DOHH2 (cell line): ENCODE measurements around the gene OR6B2.

Source experiments
- H3F3A ChIP-seq: fragments of 200-600 bp; sonication (generic), shearing (Covaris generic); 2 replicates; pipeline ENCODE4 v1.6.0; 2016; ENCODE audit warnings: antibody characterized with exemption, mild to moderate bottlenecking; ENCODE audit not compliant: control insufficient read depth, insufficient read depth
- H3K27ac ChIP-seq: fragments of 200-600 bp; sonication (generic); 2 replicates; pipeline ENCODE4 v1.5.1; 2014; ENCODE audit warnings: low read depth, mild to moderate bottlenecking, low read length, moderate library complexity
- H3K27me3 ChIP-seq: fragments of 200-600 bp; sonication (generic); 2 replicates; pipeline ENCODE4 v1.6.1; 2014; ENCODE audit warnings: mild to moderate bottlenecking, low read length, mixed read lengths; ENCODE audit not compliant: control insufficient read depth
- H3K36me3 ChIP-seq: fragments of 200-600 bp; sonication (generic); 2 replicates; pipeline ENCODE4 v1.6.1; 2014; ENCODE audit warnings: mild to moderate bottlenecking, low read length, moderate library complexity, mixed read lengths; ENCODE audit not compliant: control insufficient read depth
- H3K4me1 ChIP-seq: fragments of 200-600 bp; sonication (generic); 2 replicates; pipeline ENCODE4 v1.6.1; 2014; ENCODE audit warnings: mild to moderate bottlenecking, low read length, mixed read lengths; ENCODE audit not compliant: control insufficient read depth
- H3K4me2 ChIP-seq: fragments of 200-600 bp; sonication (generic); 2 replicates; pipeline ENCODE4 v1.6.0; 2014; ENCODE audit warnings: mild to moderate bottlenecking, low read length, moderate library complexity
- H3K4me3 ChIP-seq: fragments of 200-600 bp; sonication (generic); 2 replicates; pipeline ENCODE4 v1.5.1; 2014; ENCODE audit warnings: mild to moderate bottlenecking, low read length, mixed read lengths
- H3K79me2 ChIP-seq: fragments of 200-600 bp; sonication (generic); 2 replicates; pipeline ENCODE4 v1.6.1; 2014; ENCODE audit warnings: mild to moderate bottlenecking, low read length, mixed read lengths; ENCODE audit not compliant: control insufficient read depth
- H3K9me2 ChIP-seq: fragments of 200-600 bp; sonication (generic); replicated peaks from 2 replicates; pipeline ENCODE4 v1.6.1; 2014; ENCODE audit warnings: mild to moderate bottlenecking, low read length, mixed read lengths; ENCODE audit not compliant: control insufficient read depth
- H3K9me3 ChIP-seq: fragments of 200-600 bp; sonication (generic); 2 replicates; pipeline ENCODE4 v1.6.1; 2014; ENCODE audit warnings: antibody characterized with exemption, low read length, mixed read lengths; ENCODE audit not compliant: control insufficient read depth, insufficient read depth
- H4K20me1 ChIP-seq: fragments of 200-600 bp; sonication (generic); 2 replicates; pipeline ENCODE4 v1.6.0; 2014; ENCODE audit warnings: low read depth, mild to moderate bottlenecking, antibody characterized with exemption, low read length, moderate library complexity; ENCODE audit not compliant: control insufficient read depth, insufficient read depth
- EZH2phosphoT487 ChIP-seq: fragments of 200-600 bp; sonication (generic); IDR thresholded peaks from 2 replicates; pipeline ENCODE4 v1.6.1; 2017; ENCODE audit warnings: borderline replicate concordance, mild to moderate bottlenecking, antibody characterized with exemption, low read length, moderate library complexity, mixed read lengths
- TF ChIP-seq, protein P1 (sequence below): fragments of 200-600 bp; sonication (generic); IDR thresholded peaks from one replicate; pipeline ENCODE4 v1.5.1; 2014; ENCODE audit warnings: antibody characterized with exemption, mild to moderate bottlenecking, low read depth, low read length; ENCODE audit not compliant: poor library complexity, severe bottlenecking

OR6B2 gene

DNA sequence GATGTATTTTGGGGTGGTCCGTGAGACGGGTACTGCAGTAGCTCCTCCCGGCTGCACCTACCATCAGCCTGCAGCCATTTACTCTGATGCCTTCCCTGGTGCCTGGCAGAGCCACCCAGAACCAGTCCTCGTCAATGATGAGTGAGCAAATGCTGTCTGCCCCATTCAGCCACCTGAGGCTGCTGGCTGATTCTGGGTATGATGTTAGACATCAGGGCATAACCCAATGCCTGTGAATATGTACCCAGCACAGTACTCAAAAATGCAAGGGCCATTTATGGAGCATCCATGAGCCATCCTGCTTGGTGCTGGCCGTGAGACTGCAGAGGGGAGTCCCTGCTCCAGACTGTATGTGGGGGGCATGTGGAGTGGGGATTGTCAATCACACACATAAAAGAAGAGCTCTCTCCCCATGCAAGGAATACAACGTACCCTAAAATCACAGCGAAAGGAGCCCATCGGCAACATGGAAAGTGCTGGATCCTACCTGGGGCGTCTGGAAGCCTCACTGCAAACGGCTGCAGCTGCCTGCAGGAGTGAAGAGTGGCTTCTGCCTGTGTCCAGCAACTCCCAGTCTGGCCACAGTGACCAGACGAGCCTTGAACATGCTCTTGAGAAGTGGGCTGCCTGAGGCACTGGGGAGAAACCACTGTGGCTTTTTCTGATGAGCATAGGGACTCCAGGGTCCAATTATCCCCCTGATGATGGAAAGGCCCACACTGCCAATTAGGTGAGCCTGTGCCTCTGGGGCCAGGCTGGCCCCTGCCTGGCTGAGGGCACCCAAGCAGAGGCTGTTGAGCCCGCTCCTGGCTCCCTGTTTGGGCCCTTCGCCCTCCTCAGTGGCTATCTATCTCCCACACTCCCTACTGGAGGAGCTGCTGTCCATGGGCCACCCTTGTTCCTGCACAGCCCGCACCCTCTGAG is 2.4 kb upstream of the OR6B2 start:
- no peak overlapping the region for H3K27ac ChIP-seq
- no peaks in the 10 kb centered on the region for H3K9me2 ChIP-seq
- no peaks in the 10 kb centered on the region for H3F3A ChIP-seq
- no peaks in the 10 kb centered on the region for H3K36me3 ChIP-seq
- no peaks in the 10 kb centered on the region for H3K4me1 ChIP-seq
- no peaks in the 10 kb centered on the region for H3K79me2 ChIP-seq
- no peak overlapping the region for H3K4me3 ChIP-seq
- no peak overlapping the region for H3K4me2 ChIP-seq
- no peak for TF ChIP-seq EZH2phosphoT487
- TF ChIP-seq, protein P1, sequence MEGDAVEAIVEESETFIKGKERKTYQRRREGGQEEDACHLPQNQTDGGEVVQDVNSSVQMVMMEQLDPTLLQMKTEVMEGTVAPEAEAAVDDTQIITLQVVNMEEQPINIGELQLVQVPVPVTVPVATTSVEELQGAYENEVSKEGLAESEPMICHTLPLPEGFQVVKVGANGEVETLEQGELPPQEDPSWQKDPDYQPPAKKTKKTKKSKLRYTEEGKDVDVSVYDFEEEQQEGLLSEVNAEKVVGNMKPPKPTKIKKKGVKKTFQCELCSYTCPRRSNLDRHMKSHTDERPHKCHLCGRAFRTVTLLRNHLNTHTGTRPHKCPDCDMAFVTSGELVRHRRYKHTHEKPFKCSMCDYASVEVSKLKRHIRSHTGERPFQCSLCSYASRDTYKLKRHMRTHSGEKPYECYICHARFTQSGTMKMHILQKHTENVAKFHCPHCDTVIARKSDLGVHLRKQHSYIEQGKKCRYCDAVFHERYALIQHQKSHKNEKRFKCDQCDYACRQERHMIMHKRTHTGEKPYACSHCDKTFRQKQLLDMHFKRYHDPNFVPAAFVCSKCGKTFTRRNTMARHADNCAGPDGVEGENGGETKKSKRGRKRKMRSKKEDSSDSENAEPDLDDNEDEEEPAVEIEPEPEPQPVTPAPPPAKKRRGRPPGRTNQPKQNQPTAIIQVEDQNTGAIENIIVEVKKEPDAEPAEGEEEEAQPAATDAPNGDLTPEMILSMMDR: no peak
- H4K20me1 ChIP-seq: no peaks in the 10 kb centered on the region
- H3K27me3 ChIP-seq: peaks cover 10% of the 10 kb centered on the region; the same call in 1 of the 2 replicates
- H3K9me3 ChIP-seq: no peaks in the 10 kb centered on the region

DNA sequence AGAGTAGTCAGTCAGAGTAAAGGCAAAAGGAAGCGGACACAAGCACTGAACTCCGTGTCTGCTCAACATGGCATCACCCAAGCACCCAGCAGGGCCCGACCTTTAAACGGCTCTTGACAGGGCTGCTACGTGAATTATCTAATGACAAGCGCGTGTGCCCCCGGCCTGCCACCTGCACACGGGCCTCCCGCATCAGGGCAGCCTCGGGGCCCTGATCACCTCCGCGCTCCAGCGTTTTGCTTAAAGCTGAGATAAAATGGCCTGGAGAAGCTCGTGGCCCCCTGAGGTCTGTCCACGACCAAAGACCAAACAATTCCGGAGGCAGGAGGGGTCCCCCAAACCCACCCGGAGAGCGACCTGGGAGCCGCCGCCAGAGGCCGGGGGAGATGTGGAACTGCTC is 5.5 kb downstream of the OR6B2 start:
- peaks cover 5% of the 10 kb centered on the region for H4K20me1 ChIP-seq
- H3F3A ChIP-seq: no peaks in the 10 kb centered on the region
- no peaks in the 10 kb centered on the region for H3K27me3 ChIP-seq
- H3K36me3 ChIP-seq: peaks cover 20% of the 10 kb centered on the region
- no peak overlapping the region for H3K27ac ChIP-seq
- TF ChIP-seq EZH2phosphoT487: no peak
- H3K4me1 ChIP-seq: peaks cover 11% of the 10 kb centered on the region
- H3K4me2 ChIP-seq: peak overlapping the region; percentile 62
- peaks cover 56% of the 10 kb centered on the region for H3K79me2 ChIP-seq
- no peaks in the 10 kb centered on the region for H3K9me2 ChIP-seq
- peak overlapping the region; percentile 97 for H3K4me3 ChIP-seq
- no peaks in the 10 kb centered on the region for H3K9me3 ChIP-seq

DNA sequence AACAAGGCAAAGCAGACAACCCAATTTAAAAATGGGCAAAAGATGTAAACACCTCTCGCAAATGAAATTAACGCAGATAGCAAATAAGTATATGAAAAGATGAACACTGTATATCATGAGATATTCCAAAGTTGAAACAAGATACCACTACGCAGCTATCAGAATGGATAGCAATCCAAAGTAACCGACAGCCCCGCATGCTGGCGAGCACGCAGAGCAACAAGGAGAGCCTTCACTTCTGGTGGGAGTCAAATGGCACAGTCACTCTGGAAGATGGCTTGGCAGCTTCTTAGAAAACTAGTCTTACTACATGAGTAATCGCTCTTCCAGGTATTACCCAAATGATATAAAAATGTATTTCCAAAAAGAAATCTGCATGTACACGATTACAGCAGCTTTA is 6.4 kb downstream of the OR6B2 start:
- Histone ChIP-seq H4K20me1 (peaks cover 5% of the 10 kb centered on the region), H3K79me2 (peaks cover 56% of the 10 kb centered on the region), H3K36me3 (peaks cover 26% of the 10 kb centered on the region)

More for the DNA sequence above, 6.4 kb downstream of the OR6B2 start:
- H3K9me3 ChIP-seq: no peaks in the 10 kb centered on the region
- no peaks in the 10 kb centered on the region for H3F3A ChIP-seq
- TF ChIP-seq, protein P1: no peak
- no peak for TF ChIP-seq EZH2phosphoT487
- H3K4me2 ChIP-seq: peak overlapping the region; percentile 62
- peak overlapping the region; percentile 97 for H3K4me3 ChIP-seq
- H3K27me3 ChIP-seq: no peaks in the 10 kb centered on the region
- H3K27ac ChIP-seq: no peak overlapping the region
- peaks cover 11% of the 10 kb centered on the region for H3K4me1 ChIP-seq
- no peaks in the 10 kb centered on the region for H3K9me2 ChIP-seq
